ENCODE data around the gene CYBRD1. TPM values are rescaled to one million over a fixed set of nuclear protein-coding genes. Genes with fewer than 3 reads are reported as not detected.
A peak's percentile ranks its signal among the peaks of the same experiment; 100 is the strongest.

CYBRD1 gene
- total RNA-seq, 1 donor from 2014 or later = 14.5 TPM

DNA sequence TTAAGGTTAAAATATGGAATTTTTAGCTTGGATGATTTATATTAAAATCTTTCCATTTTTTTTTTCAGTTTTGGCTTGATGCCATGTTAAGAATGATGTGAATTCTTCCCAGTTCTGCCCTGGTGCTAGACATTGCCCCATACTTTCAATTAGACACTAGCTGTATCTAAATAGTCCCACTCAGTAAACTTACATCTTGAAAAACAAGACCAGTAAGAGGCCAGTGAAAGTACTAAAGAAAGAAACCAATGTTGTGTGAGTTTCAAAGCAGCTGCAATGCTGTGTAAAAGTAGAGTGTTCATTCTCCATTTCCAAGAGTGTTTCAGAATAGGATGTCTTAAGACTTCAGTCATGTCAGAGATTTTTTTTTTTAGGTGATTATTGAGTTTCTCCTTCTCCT lies 40.0 kb upstream of the CYBRD1 start:
- Histone ChIP-seq H3K36me3 (ENCODE audit: control insufficient read depth, insufficient read depth, low read length) (no peaks in the 10 kb centered on the region), H3K27me3 (ENCODE audit: control insufficient read depth, insufficient read depth, low read length) (no peaks in the 10 kb centered on the region), H3K4me3 (ENCODE audit: low read depth, low read length) (no peak overlapping the region)
- DNase-seq (ENCODE audit: low read depth) = no peak
- FAIRE-seq = no peak
- TF ChIP-seq, protein P1, sequence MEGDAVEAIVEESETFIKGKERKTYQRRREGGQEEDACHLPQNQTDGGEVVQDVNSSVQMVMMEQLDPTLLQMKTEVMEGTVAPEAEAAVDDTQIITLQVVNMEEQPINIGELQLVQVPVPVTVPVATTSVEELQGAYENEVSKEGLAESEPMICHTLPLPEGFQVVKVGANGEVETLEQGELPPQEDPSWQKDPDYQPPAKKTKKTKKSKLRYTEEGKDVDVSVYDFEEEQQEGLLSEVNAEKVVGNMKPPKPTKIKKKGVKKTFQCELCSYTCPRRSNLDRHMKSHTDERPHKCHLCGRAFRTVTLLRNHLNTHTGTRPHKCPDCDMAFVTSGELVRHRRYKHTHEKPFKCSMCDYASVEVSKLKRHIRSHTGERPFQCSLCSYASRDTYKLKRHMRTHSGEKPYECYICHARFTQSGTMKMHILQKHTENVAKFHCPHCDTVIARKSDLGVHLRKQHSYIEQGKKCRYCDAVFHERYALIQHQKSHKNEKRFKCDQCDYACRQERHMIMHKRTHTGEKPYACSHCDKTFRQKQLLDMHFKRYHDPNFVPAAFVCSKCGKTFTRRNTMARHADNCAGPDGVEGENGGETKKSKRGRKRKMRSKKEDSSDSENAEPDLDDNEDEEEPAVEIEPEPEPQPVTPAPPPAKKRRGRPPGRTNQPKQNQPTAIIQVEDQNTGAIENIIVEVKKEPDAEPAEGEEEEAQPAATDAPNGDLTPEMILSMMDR (IDR thresholded peaks at IDR 0.05; ENCODE audit: insufficient read depth, low read length, severe bottlenecking) = no peak

DNA sequence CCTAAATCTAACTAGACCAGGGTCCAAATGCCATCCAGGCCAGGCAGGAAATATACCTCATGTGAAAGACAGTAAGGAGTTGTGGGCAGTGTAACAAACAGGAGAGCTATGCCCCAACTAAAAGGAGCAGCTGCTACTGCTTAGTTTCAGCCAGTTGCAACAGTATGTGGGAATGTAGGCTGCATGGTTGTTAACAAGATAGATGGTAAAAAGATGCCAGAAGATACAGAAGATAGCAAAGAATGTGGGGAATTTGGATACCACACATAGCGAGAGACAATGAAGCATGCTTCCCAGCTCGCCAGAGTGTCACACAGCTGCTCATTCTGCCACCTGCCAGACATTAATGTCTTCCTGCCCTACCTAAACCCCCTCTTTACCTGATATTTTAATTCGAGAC lies 39.4 kb upstream of the CYBRD1 start:
- no peaks in the 10 kb centered on the region for H3K36me3 ChIP-seq (ENCODE audit: control insufficient read depth, insufficient read depth, low read length)
- no peak overlapping the region for H3K4me3 ChIP-seq (ENCODE audit: low read depth, low read length)
- TF ChIP-seq, protein P1 (IDR thresholded peaks at IDR 0.05; ENCODE audit: insufficient read depth, low read length, severe bottlenecking) = no peak
- DNase-seq (ENCODE audit: low read depth) (no peak), FAIRE-seq (peak; percentile 70)
- H3K27me3 ChIP-seq (ENCODE audit: control insufficient read depth, insufficient read depth, low read length) = no peaks in the 10 kb centered on the region

DNA sequence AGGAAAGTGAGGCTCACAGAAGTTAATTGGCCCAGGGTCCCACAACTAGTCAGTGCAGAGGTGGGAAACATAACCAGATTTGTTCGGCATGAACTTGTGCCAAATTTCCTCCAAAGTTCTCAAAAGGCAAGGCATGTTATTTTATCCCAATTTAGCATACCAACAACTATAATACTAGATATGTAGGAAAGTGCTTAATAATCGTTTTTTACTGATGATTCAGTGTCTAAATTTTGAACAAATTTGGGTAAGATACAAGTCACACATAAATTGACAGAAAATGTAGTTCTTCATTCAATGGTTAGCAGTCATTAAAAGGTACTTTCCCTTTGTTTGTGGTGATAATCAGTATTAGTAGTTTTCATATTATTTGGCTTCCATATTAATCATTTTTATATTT lies 38.5 kb upstream of the CYBRD1 start:
- Histone ChIP-seq H3K4me3 (ENCODE audit: low read depth, low read length) (no peak overlapping the region), H3K36me3 (ENCODE audit: control insufficient read depth, insufficient read depth, low read length) (no peaks in the 10 kb centered on the region), H3K27me3 (ENCODE audit: control insufficient read depth, insufficient read depth, low read length) (no peaks in the 10 kb centered on the region)
- no peak for FAIRE-seq
- TF ChIP-seq, protein P1 (IDR thresholded peaks at IDR 0.05; ENCODE audit: insufficient read depth, low read length, severe bottlenecking) = no peak
- DNase-seq (ENCODE audit: low read depth) = no peak

- Histone ChIP-seq H3K36me3 (ENCODE audit: control insufficient read depth, insufficient read depth, low read length) (no peaks in the 10 kb centered on the region), H3K4me3 (ENCODE audit: low read depth, low read length) (no peak overlapping the region), H3K27me3 (ENCODE audit: control insufficient read depth, insufficient read depth, low read length) (no peaks in the 10 kb centered on the region)
- TF ChIP-seq, protein P1 (IDR thresholded peaks at IDR 0.05; ENCODE audit: insufficient read depth, low read length, severe bottlenecking) = no peak
- DNase-seq (ENCODE audit: low read depth) (no peak), FAIRE-seq (no peak)
Measured at GRCh38 chr2:171485116-171485515, 37.2 kb upstream of the CYBRD1 start.

DNA sequence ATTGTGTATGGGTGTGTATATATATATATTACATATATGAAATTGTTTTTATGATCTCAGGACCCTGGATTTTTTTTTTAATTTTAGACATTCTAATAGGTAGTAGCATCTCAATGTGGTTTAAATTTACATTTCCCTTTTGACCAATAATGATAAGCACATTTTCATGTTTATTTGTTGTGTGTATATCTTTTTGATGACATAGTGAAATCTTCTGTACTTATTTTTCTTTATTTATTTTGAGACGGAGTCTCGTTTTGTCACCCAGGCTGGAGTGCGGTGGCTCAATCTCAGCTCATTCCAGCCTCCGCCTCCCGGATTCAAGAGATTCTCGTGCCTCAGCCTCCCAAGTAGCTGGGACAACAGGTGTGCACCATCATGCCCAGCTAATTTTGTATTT lies 35.1 kb upstream of the CYBRD1 start:
- FAIRE-seq (no peak), DNase-seq (ENCODE audit: low read depth) (no peak)
- Histone ChIP-seq H3K27me3 (ENCODE audit: control insufficient read depth, insufficient read depth, low read length) (no peaks in the 10 kb centered on the region), H3K4me3 (ENCODE audit: low read depth, low read length) (no peak overlapping the region), H3K36me3 (ENCODE audit: control insufficient read depth, insufficient read depth, low read length) (no peaks in the 10 kb centered on the region)
- TF ChIP-seq, protein P1 (IDR thresholded peaks at IDR 0.05; ENCODE audit: insufficient read depth, low read length, severe bottlenecking) = no peak

- TF ChIP-seq, protein P1 (IDR thresholded peaks at IDR 0.05; ENCODE audit: insufficient read depth, low read length, severe bottlenecking) = no peak
- no peaks in the 10 kb centered on the region for H3K36me3 ChIP-seq (ENCODE audit: control insufficient read depth, insufficient read depth, low read length)
- no peaks in the 10 kb centered on the region for H3K27me3 ChIP-seq (ENCODE audit: control insufficient read depth, insufficient read depth, low read length)
- H3K4me3 ChIP-seq (ENCODE audit: low read depth, low read length) = no peak overlapping the region
- DNase-seq (ENCODE audit: low read depth) (no peak), FAIRE-seq (no peak)
Measured at GRCh38 chr2:171487803-171488259, 34.4 kb upstream of the CYBRD1 start.

All from bronchial epithelial cell (primary cell).